K562 (cell line): ENCODE measurements around the gene MESP1. TPM values are rescaled to one million over a fixed set of nuclear protein-coding genes. Genes with fewer than 3 reads are reported as not detected.

Experiments
- BACH1 ChIP-seq: fragments of 200-800 bp; sonication (Bioruptor generic); IDR thresholded peaks from 2 replicates; pipeline ENCODE4 v1.6.1; 2016; ENCODE audit warnings: missing genetic modification characterization, missing compliant biosample characterization
- BRF1 ChIP-seq: IDR thresholded peaks from 3 replicates; pipeline ENCODE4 v1.6.1; 2011; ENCODE audit warnings: borderline replicate concordance, mild to moderate bottlenecking; ENCODE audit not compliant: insufficient read length; ENCODE audit errors: extremely low read depth
- CHD7 ChIP-seq: fragments of 200-600 bp; sonication (generic); IDR thresholded peaks from one replicate; pipeline ENCODE4 v1.6.1; 2012; ENCODE audit warnings: mild to moderate bottlenecking, low read depth, low read length, inconsistent platforms
- DDX20 ChIP-seq: fragments of 450-650 bp; IDR thresholded peaks from 2 replicates; pipeline ENCODE4 v1.6.1; 2016; ENCODE audit warnings: missing genetic modification characterization, low read depth, mild to moderate bottlenecking, missing compliant biosample characterization, moderate library complexity
- EWSR1 ChIP-seq: fragments of 450-650 bp; IDR thresholded peaks from 2 replicates; pipeline ENCODE4 v1.6.1; 2018; ENCODE audit warnings: borderline replicate concordance, mild to moderate bottlenecking, low read depth, moderate library complexity; ENCODE audit not compliant: partially characterized antibody
- GABPA ChIP-seq: fragments of 200-800 bp; sonication (Bioruptor generic); conservative IDR thresholded peaks from 2 replicates; pipeline ENCODE4 v1.6.1; 2016; ENCODE audit warnings: low read depth, missing genetic modification characterization, missing compliant biosample characterization
- GATA2 ChIP-seq: sonication (generic); formaldehyde crosslinking; IDR thresholded peaks from 2 replicates; pipeline ENCODE4 v1.4.0; 2020; ENCODE audit warnings: mild to moderate bottlenecking, missing genetic modification reagents
- KLF16 ChIP-seq: IDR thresholded peaks from 2 replicates; pipeline ENCODE4 v1.6.1; 2016; ENCODE audit warnings: antibody characterized with exemption
- MAFK ChIP-seq: IDR thresholded peaks from 2 replicates; pipeline ENCODE4 v1.6.1; 2011; ENCODE audit warnings: low read length, improper control_type of control experiment
- POU5F1 ChIP-seq: fragments of 150-350 bp; IDR thresholded peaks from 2 replicates; pipeline ENCODE4 v1.6.1; 2014; ENCODE audit warnings: borderline replicate concordance, low read length, low read depth, mild to moderate bottlenecking; ENCODE audit not compliant: partially characterized antibody
- SMARCB1 ChIP-seq: IDR thresholded peaks from 2 replicates; pipeline ENCODE4 v1.6.1; 2011; ENCODE audit warnings: improper control_type of control experiment, low read depth; ENCODE audit not compliant: insufficient read length
- ZFP91 ChIP-seq: sonication (generic); formaldehyde crosslinking; IDR thresholded peaks from 2 replicates; pipeline ENCODE4 v1.8.0; 2022; ENCODE audit warnings: mild to moderate bottlenecking, missing genetic modification reagents
- ZNF121 ChIP-seq: sonication (generic); formaldehyde crosslinking; conservative IDR thresholded peaks from 2 replicates; pipeline ENCODE4 v1.8.0; 2022; ENCODE audit warnings: missing genetic modification reagents
- polyA plus RNA-seq, 8 experiments: library from polyadenylated mRNA; depleted of rRNA in 4 of 8; stranded (reverse) in 5 of 8; unstranded in 3 of 8; fragments of >200 nt; fragmentation: Nextera tagmentation in 2 of 8; fragmentation: Illumina TruSeq in 1 of 8; extraction: Ambion mirVana in 2 of 8; extraction: Trizol in 1 of 8; gene quantifications; 2 replicates each; pipeline versions ENCODE4 v1.2.1 to v1.2.3, GENCODE V29; 2011 to 2014; ENCODE audit warnings: inconsistent platforms in 1 of 8, missing spikeins in 1 of 8
- total RNA-seq, 7 experiments: library from RNA; depleted of rRNA in 6 of 7; stranded (reverse); fragments of >200 nt in 6 of 7; fragmentation: Illumina TruSeq in 2 of 7; extraction: Trizol in 2 of 7; gene quantifications; 2 replicates each; pipeline versions ENCODE4 v1.2.1 to v1.2.3, GENCODE V29; 2011 to 2021; ENCODE audit warnings: low replicate concordance in 1 of 7
- TF ChIP-seq, protein P1 (sequence below): fragments of 450-650 bp; conservative IDR thresholded peaks from 2 replicates; pipeline ENCODE4 v1.6.1; 2016; ENCODE audit warnings: missing genetic modification characterization, low read depth, mild to moderate bottlenecking, missing compliant biosample characterization, moderate library complexity

Gene MESP1
- total and polyA plus RNA-seq, 9 of the 15 experiments (the other 6 are each of a cell fraction or from before 2014, with no cell fraction given) = 0.14 to 1.1 (median 0.36) TPM; not detected in 4

DNA sequence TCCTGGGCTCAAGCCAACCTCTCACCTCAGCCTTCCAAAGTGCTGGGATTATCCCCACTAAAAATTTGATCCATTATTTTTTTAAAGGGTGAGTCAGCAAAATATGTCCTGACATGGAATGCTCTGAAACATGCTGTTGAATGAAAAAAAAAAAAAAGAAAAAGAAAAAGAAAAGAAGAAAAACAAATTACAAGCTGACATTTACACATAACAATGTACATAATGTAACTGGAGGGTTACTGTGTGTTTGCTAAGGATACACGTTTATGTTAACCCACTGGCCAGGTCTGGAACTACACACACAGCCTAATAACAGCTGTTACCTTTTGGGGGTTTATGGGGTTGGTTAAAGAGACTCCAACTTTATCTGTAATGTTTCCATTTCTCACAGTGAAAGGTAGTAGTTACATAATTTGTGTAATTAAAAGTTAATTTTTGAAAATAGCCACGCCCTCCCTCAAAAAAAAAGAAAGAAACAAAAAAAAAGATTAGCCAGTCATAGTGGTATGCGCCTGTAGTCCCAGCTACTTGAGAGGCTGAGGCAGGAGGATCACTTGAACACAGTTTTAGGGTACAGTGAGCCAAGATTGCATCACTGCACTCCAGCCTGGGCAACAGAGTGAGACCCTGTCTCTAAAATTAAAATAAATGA, 22.0 kb upstream of the MESP1 start (continued):
- no peak for TF ChIP-seq CHD7
- TF ChIP-seq ZNF121 (CRISPR knock-in tag) = peak; percentile 43
- no peak for TF ChIP-seq ZFP91
- no peak for TF ChIP-seq POU5F1
- no peak for TF ChIP-seq KLF16
- TF ChIP-seq GABPA = no peak
- no peak for TF ChIP-seq GATA2
- TF ChIP-seq EWSR1 = no peak
- TF ChIP-seq, protein P1, sequence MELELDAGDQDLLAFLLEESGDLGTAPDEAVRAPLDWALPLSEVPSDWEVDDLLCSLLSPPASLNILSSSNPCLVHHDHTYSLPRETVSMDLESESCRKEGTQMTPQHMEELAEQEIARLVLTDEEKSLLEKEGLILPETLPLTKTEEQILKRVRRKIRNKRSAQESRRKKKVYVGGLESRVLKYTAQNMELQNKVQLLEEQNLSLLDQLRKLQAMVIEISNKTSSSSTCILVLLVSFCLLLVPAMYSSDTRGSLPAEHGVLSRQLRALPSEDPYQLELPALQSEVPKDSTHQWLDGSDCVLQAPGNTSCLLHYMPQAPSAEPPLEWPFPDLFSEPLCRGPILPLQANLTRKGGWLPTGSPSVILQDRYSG (tag) = no peak
- no peak for TF ChIP-seq BRF1
- peak; percentile 72; the same call in 1 of the 2 replicates for TF ChIP-seq MAFK
- peak; percentile 63; the same call in 1 of the 2 replicates for TF ChIP-seq BACH1 (tag)
- no peak for TF ChIP-seq DDX20
- TF ChIP-seq SMARCB1 = no peak
